AG09309 (cell line): ENCODE measurements around the gene NEGR1.

ENCODE experiments used
- DNase-seq: peaks from one replicate; pipeline ENCODE4 v3.0.0-alpha.2; 2010; ENCODE audit warnings: low read depth
- H3K4me3 ChIP-seq: 2 replicates; pipeline ENCODE4 v1.5.1; 2011; ENCODE audit warnings: mild to moderate bottlenecking, low read depth, low read length, moderate library complexity; ENCODE audit not compliant: control insufficient read depth
- CTCF ChIP-seq: IDR thresholded peaks from 2 replicates; pipeline ENCODE4 v1.5.1; 2011; ENCODE audit warnings: mild to moderate bottlenecking, low read depth, low read length, inconsistent platforms; ENCODE audit not compliant: insufficient read depth, control insufficient read depth; ENCODE audit errors: missing control alignments

Gene NEGR1

GRCh38 chr1:72285074-72285425 is 2.7 kb upstream of the NEGR1 start:
- no peak for DNase-seq
- no peak for TF ChIP-seq CTCF
- peak overlapping the region; percentile 35 for H3K4me3 ChIP-seq

GRCh38 chr1:72284348-72285073 is 2.2 kb upstream of the NEGR1 start:
- DNase-seq: peak; percentile 97
- H3K4me3 ChIP-seq: peak overlapping the region; percentile 63
- peak; percentile 2 for TF ChIP-seq CTCF

- peak overlapping the region; percentile 63 for H3K4me3 ChIP-seq
- no peak for TF ChIP-seq CTCF
- DNase-seq: peak; percentile 1
Measured at GRCh38 chr1:72284084-72284347, 1.7 kb upstream of the NEGR1 start.

- peak overlapping the region; percentile 63 for H3K4me3 ChIP-seq
- no peak for TF ChIP-seq CTCF
- DNase-seq: peak; percentile 63
Measured at GRCh38 chr1:72283307-72284083, 1.2 kb upstream of the NEGR1 start.

- no peak for DNase-seq
- no peak for TF ChIP-seq CTCF
- peak overlapping the region; percentile 63 for H3K4me3 ChIP-seq
Measured at GRCh38 chr1:72283022-72283306, 625 bp upstream of the NEGR1 start.

- no peak for TF ChIP-seq CTCF
- H3K4me3 ChIP-seq: peak overlapping the region; percentile 79
- no peak for DNase-seq
Measured at GRCh38 chr1:72281637-72282270, 585 bp downstream of the NEGR1 start.
